Kasumi-1 (cell line): ENCODE measurements around the gene NFATC1.
"Not testable (repeated sequence)": the region's sequence is repeated elsewhere in the genome, so short reads cannot be mapped to it uniquely, and the experiment has no call there.

ENCODE experiments used
- DNase-seq, 2 experiments: peaks; one replicate each; lab custom pipeline; 2025; lab: John Stamatoyannopoulos, UW

NFATC1 gene

GRCh38 chr18:79477711-79478483 lies 82.2 kb downstream of the NFATC1 start:
- DNase-seq, result no peak

GRCh38 chr18:79478484-79479115 lies 82.9 kb downstream of the NFATC1 start:
- no peak for DNase-seq

GRCh38 chr18:79479116-79479760 lies 83.5 kb downstream of the NFATC1 start:
- DNase-seq, result no peak

- DNase-seq, result no peak
These were observed 84.0 kb downstream of the NFATC1 start for GRCh38 chr18:79479761-79480161.

- DNase-seq, result no peak
These were observed 84.7 kb downstream of the NFATC1 start for GRCh38 chr18:79480171-79481045.

- no peak for DNase-seq
These were observed 85.5 kb downstream of the NFATC1 start for GRCh38 chr18:79481046-79481790.

- not testable (repeated sequence) for DNase-seq
These were observed 87.7 kb downstream of the NFATC1 start for GRCh38 chr18:79483393-79483792.

GRCh38 chr18:79483971-79484491 lies 88.3 kb downstream of the NFATC1 start:
- no peak for DNase-seq

- DNase-seq, result peak; percentile 14 to 36
These were observed 89.2 kb downstream of the NFATC1 start for GRCh38 chr18:79484661-79485621.

GRCh38 chr18:79485788-79486355 lies 90.1 kb downstream of the NFATC1 start:
- DNase-seq, result no peak

GRCh38 chr18:79486356-79487182 lies 90.8 kb downstream of the NFATC1 start:
- no peak for DNase-seq

- no peak for DNase-seq
These were observed 91.6 kb downstream of the NFATC1 start for GRCh38 chr18:79487183-79487800.

GRCh38 chr18:79487801-79488201 lies 92.1 kb downstream of the NFATC1 start:
- no peak for DNase-seq

- DNase-seq, result no peak
These were observed 92.8 kb downstream of the NFATC1 start for GRCh38 chr18:79488311-79489050.

- DNase-seq, result no peak
These were observed 93.5 kb downstream of the NFATC1 start for GRCh38 chr18:79489051-79489898.

GRCh38 chr18:79489899-79490625 lies 94.3 kb downstream of the NFATC1 start:
- DNase-seq, result no peak
